Mammary epithelial cell (primary cell): Measurements from ENCODE around the gene ACY1.

Experiments used
- EZH2 ChIP-seq: IDR thresholded peaks from 2 replicates; pipeline ENCODE4 v1.6.1; 2012; ENCODE audit warnings: low read length, inconsistent platforms, borderline replicate concordance
- TF ChIP-seq, protein P1 (sequence below), 2 donors: IDR thresholded peaks in 1 of 2; conservative IDR thresholded peaks in 1 of 2; 2 replicates each; pipeline ENCODE4 v1.5.1; 2011 to 2012; ENCODE audit warnings: inconsistent platforms in 2 of 2, low read length in 2 of 2, mild to moderate bottlenecking in 2 of 2, control low read depth in 1 of 2, low read depth in 1 of 2; ENCODE audit not compliant: insufficient read depth in 1 of 2; ENCODE audit errors: extremely low read depth in 1 of 2

DNA sequence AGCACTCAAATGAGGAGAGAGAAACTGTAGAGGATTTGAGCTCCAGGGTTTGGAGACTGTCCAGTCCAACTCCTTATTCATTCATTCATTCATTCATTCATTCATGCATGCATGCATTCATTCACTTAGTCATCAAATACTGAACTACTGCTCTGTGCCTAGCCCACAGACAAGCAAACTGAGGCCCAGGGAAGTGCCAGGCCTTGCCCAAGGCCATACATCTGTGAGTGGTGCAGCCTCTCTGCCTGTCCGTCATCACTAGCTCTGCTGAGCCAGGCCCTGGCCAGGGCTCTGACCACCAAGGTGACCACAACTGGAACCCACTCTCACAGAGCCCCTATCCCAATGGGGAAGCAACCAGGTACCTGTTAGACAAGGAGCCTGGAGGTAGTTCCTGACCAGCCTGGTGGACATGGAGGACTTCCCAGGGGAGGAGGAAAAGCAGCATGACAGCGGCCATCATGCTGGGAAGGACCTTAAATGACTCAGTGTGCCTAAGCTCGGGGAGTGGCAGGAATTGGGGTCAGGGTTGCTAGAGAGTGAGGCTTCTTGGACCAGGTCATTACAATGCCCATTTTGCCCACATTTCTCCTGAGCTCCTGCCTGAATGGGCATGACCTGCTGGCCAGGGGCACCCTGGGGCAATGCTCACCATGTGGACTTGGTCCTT is 39.9 kb downstream of the ACY1 start:
- no peak for TF ChIP-seq EZH2
- TF ChIP-seq, protein P1, sequence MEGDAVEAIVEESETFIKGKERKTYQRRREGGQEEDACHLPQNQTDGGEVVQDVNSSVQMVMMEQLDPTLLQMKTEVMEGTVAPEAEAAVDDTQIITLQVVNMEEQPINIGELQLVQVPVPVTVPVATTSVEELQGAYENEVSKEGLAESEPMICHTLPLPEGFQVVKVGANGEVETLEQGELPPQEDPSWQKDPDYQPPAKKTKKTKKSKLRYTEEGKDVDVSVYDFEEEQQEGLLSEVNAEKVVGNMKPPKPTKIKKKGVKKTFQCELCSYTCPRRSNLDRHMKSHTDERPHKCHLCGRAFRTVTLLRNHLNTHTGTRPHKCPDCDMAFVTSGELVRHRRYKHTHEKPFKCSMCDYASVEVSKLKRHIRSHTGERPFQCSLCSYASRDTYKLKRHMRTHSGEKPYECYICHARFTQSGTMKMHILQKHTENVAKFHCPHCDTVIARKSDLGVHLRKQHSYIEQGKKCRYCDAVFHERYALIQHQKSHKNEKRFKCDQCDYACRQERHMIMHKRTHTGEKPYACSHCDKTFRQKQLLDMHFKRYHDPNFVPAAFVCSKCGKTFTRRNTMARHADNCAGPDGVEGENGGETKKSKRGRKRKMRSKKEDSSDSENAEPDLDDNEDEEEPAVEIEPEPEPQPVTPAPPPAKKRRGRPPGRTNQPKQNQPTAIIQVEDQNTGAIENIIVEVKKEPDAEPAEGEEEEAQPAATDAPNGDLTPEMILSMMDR (conservative IDR thresholded peaks at IDR 0.05 in 1 of 2, IDR thresholded peaks at IDR 0.05 in 1 of 2; ENCODE audit: extremely low read depth in 1 of 2, insufficient read depth in 1 of 2, low read depth in 1 of 2, low read length in 2 of 2) = no peak
